ENCODE results near the gene STK35. TPM values are rescaled to one million over a fixed set of nuclear protein-coding genes. Genes with fewer than 3 reads are reported as not detected.

STK35 gene
- total RNA-seq, 1 donor from 2014 or later: 18.8 TPM

- no peak for DNase-seq
These were observed 33.4 kb downstream of the STK35 start for GRCh38 chr20:2135013-2135412.

GRCh38 chr20:2136275-2136674 is 34.6 kb downstream of the STK35 start:
- peak; percentile 67 for DNase-seq

GRCh38 chr20:2137552-2138201 is 36.0 kb downstream of the STK35 start:
- DNase-seq: no peak

DNA sequence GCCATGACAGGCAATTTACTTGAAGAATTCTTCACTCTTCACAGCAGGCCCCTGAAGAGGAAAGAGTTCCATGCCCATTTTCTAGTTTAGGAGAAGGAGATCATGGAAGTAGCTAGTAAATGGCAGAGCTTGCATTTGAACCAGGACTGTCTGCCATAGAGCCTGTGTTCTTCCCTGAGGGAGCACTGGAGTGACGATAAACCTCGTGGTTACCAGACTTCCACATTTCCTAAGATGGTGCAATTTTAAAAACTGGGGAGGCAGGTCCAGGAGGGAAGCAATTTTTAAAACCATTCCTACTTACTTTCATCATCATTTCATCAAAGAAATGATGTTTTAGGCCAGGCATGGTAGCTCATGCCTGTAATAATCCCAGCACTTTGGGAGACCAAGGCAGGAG is 36.8 kb downstream of the STK35 start:
- no peak for DNase-seq

DNA sequence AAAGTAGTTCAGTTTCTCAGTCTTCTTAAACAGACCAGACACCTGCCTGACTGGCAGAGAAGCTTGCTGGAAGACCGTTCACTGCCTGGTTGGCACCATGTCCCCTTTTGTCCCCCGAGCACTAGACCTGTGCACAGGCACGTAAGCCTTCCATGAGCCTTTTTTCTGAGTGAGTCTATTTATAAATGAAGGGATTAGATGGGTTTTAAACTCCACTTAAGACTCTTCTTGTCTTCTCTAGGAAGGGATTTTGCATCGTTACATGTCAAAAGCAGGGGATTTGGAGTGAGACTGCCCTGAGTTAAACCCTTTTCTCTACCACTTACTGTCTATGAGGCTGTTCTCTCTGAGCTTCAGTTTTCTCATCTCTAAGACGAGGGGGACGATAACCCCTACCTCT is 37.6 kb downstream of the STK35 start:
- DNase-seq: peak; percentile 41

DNA sequence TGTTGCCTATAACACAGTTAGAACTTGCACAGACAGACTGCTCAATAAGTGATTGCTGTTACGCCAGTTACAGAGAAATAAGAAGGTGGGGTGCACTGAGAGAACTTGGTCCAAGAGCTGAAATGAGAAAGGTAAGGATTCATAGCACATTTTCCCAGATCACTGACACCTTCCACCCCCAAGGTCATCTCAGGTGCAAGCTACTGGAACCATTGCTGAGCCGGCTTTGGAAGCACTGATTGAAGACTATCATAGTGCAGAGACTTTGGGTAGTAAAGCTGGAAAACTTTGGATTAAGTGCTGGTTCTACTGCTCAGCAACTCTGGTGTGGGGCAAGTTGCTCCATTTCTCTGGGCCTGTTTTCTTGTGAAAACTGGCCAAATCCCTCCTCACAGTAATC is 38.1 kb downstream of the STK35 start:
- no peak for DNase-seq

- peak; percentile 34 for DNase-seq
These were observed 38.9 kb downstream of the STK35 start for GRCh38 chr20:2140561-2140960.

DNA sequence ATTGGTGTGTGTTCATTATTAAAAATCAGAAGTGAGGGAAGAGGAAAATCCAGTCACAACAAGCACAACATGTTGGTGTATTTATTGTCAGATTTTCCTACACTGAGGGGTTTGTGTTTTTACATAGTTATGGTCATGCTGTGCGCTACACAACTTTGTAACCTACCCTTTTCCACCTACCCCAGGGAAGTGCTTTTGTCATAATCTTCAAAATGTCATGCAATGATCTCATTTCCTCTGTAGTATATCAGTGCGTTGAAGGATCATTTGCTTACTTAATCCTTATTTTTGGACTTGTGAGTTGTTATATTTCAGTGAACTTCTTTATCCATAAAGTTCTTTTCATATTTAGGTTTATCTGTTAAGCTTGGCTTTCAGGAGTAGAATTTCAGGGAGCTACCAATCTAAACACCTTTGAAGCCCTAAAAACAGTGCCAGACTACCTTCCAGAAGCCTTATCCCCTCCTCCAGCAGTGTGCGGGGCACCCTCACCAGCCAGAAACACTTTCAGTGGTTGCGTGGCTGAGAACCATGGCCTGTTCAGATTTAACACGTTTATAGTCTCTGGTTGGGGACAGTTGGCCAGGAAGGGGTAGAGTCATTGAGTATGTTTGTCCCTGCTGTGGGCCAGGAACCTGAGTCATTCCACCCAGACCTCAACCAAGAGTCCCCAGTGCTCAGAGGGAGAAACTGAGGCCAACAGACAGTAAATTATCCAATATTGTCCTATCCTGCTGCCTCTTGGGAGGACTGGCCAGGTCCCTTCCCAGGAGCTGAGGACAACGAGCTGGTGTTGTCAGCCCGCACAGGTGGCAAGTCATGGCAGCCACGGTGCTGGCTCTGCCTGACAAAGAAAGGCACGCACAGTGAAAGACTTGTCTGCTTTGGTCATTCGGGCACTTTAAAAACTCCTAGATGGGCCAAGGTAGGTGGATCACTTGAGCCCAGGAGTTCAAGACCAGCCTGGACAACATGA is 40.3 kb downstream of the STK35 start:
- no peak for DNase-seq

- no peak for DNase-seq
These were observed 41.0 kb downstream of the STK35 start for GRCh38 chr20:2142649-2143048.

GRCh38 chr20:2143594-2143993 is 42.0 kb downstream of the STK35 start:
- DNase-seq: no peak

DNA sequence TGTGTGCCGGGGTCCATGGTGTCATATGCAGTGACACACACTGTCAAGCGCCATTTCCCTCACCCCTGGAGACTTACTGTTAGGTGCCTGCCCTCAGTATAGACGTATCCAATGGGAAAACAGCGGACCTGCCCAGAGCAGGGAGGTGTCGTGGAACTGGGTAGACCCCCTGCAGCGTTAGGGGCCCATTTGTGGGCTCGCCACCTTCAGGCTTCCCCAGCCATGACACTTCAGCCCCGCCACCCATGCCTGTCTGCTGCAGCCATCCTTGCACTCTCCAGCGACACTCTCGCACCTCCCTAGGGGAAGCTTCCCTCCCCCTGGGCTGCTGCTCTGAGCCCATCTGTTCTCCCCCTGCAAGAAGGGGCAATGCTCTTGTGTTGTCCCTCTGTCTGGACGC is 43.2 kb downstream of the STK35 start:
- DNase-seq: no peak

DNA sequence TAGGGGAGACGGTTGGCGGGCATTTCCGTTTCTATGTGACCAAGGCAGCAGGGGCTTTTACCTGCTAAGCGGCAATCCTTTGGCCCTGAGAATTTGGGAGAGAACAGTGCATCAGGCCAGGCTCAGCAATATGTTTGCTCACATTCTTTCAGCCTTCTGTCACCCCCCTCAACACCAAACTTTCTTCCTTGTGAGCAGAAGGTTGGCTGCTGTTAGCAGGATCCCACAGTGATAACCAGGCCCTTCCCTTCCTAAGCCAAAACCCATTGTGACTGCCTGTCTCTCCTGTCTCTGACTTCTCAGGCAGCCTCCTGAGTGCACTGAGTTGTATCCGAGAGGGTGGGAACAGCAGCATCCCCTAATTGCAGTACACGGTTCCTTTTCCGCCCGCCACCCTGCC is 43.7 kb downstream of the STK35 start:
- DNase-seq: no peak

DNA sequence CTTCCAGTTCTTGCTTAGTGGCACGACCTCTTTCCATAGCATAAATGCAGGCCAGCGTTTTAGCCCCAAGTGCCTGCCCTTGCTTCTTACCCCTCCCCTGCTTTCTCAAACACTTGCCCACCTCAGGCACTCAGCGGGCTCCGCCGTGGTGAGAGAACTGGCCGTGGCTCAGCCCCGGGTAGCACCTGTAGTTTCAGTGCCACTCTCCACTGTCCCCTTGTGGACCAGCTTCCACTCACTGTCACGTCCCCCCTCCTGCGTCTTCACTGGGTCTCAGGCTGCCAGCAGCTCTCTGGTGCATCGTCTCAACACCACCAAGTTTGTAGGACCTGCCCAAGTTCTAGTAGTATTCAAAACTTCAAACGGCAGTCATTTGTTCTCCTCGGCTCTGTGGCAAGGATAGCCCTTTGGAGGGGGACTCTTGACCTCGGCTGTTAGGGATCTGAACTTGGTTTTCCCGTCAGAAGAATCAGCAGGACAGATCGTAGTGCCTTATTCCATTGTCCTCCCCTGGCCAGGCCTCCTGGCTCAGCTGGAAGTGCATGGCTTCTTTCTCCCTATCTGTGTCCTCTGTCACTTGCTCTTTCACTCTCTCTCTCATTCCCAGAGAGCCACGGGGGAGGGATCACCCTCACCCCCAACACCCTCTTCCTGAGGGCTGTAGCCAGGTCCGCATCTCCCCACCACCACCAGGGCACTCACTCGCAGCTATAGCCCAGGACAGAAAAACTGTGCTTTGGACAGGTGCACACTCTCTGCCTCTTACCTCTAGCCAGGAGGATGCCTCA is 44.6 kb downstream of the STK35 start:
- DNase-seq: no peak

DNA sequence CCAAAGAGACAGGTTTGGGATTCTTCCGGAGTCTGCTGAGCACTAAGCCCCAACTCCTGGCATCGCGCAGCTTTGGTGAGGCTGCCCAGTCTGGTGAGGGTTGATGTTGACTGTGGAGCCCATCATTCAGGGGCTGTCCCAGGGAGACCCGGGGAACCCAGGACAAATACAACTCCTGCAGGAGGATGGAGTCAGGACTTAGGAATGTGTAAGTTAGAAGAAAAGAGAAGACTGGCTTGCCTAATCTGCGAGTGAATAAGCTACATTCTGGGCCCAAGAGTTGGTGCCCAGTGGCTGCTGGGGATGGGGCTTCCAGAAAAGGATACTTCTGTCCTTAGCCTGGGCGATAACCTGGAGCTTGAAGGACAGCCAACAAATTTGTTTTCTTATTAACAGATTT is 47.9 kb downstream of the STK35 start:
- DNase-seq: no peak

DNA sequence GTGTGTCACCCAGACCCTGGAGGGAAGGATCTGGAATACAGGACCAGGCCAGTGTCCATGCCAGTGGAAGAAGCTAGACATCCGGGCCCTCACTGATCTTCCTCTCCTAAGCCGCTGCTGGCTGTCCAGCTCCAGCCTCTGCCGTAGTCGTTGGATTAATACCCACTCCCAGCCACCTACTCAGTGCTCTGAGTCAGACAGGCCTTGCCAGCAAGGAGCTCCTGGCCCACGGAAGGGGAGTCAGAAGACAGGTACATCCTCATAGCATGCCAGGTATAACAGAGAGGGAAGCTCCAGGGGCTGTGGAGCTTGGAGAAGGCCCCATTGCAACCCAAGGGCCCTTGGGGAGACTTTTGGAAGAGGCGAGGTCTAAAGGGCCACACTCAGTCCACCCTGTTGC is 49.0 kb downstream of the STK35 start:
- no peak for DNase-seq

DNA sequence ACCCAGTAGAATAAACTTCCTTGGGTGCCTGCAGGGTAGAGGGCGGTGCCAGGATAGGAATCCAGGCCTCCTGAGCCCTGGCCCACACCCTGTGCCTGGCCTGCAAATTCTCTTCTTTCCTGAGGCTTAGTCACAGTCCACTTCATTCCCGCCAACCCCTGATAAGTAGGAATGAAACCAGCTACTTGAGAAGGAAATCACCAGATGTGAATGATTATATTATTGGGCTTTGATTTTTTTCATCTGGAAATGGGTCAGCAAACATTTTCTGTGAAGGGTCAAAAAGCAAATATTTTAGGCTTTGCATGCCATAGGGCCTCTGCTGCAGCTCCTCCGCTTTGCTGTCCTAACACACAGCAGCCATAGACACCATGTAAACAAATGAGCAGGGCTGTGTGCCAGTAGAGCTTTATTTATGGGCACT is 50.2 kb downstream of the STK35 start:
- DNase-seq: peak; percentile 30

- no peak for DNase-seq
These were observed 50.7 kb downstream of the STK35 start for GRCh38 chr20:2152317-2152716.

DNA sequence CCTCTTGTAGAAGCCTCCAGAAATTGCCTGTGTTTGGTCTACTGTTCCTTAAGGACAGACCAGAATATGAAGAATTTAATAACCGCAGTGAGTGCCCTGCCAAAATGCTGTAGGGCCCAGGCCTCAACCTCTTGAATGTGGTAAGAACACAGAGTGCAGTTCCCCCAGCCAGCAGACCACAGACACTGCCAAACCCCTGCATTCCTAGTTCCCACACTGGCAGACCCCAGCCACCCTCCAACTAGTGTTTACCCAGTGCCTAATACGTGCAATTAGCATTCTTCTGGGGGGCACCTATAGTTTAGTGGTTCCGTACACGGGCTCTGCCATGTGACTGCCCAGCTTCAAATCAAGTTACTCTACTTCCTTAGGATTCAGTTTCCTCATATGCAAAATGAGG is 51.7 kb downstream of the STK35 start:
- DNase-seq: no peak

DNA sequence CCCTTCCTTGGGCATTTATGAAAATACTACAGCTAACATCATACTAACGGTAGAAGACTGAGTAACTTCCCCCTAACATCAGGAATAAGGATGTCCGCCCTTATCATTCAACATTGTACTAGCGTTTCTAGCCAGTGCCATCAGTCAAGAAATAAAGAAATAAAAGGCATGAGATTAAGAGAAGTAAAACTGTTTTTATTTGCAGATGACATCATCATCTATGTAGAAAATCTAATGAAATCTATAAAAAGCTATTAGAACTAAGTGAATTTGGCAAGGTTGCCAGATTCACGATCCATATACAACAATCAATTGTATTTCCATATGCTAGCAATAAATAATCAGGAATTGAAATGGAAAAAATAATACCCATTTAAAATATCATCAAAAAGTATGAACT is 54.6 kb downstream of the STK35 start:
- DNase-seq: no peak

GRCh38 chr20:2156666-2157624 is 55.3 kb downstream of the STK35 start:
- DNase-seq: no peak

DNA sequence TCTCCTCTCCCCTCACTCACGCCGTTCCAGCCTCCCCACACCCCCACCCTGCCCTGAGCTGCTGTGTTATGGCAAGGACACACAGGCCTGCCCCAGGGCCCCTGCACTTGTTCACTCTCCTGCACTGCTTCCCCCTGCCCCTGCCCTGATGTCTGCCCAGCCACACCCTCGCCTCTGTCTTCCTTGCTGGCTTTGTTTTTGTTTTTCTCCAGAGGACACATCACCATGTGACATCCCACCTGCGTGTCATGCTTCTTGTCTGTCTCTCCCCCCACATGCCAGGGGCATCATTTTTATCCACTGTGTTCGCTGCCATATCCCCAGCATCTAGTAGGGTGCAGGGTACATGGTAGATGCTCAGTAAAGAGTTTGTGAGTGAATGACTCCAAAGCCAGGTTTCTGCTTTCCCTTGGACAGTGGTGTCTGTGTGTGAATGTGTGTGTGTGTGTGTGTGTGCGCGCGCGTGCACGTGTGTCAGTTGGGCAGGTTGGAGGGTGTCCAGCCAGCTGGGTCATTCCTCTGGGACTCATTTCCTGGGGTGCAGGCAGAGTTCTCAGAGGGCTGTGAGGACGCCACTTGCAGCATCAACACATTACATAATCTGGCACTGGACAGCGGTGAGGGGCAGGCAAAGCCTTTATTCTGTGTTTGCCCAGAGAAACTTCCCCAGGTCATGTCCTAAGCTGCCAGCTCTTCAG is 60.6 kb downstream of the STK35 start:
- no peak for DNase-seq

Measured in tongue (tissue), 2 donors.